DMS79 (cell line): ENCODE measurements around the gene CEP170.
"Not testable (repeated sequence)": the region's sequence is repeated elsewhere in the genome, so short reads cannot be mapped to it uniquely, and the experiment has no call there.

Experiments used
- DNase-seq: peaks from one replicate; lab custom pipeline; 2025; lab: John Stamatoyannopoulos, UW

The CEP170 gene

GRCh38 chr1:243233908-243234307, 21.2 kb downstream of the CEP170 start:
- no peak for DNase-seq

- DNase-seq = no peak
Observed at GRCh38 chr1:243230914-243231313, 24.2 kb downstream of the CEP170 start.

DNA sequence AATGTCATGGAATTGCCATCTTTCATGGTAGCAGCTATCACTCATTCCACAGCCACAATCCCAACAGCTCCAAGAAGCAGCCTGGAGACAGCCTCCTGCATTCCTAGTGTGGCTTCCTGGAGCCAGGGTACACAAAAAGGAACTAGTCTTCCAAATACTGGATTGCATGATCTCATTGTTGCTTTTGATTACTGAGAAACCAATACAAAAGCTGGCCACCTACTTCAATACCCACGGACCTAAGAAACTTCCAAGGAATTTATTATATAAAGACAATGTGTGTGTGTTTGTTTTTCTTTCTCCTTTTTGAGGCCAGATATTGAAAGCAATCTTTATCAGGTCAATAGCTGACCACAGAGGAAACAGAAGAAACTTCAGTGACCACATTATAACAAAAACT, 25.6 kb downstream of the CEP170 start:
- no peak for DNase-seq

- DNase-seq = no peak
Observed at GRCh38 chr1:243227622-243228021, 27.5 kb downstream of the CEP170 start.

DNA sequence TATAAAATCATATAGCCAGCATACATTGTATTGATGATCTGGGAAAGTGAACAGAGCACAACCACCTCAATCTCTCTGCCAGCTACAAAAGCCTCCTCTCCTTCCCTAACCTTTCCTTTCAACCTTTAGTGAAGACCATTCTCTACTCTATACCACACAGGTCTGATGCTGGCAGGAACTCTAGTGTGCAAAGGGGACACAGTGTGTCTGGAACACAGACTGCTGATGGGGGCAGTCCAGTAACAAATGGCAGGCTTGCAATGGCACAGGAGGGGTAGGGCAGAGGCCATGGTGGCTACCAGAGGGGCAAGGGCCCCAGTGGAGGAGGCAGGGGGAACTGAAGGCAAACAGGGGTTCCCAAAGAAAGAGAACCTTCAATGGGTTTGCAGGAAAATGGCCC, 37.0 kb downstream of the CEP170 start:
- no peak for DNase-seq

DNA sequence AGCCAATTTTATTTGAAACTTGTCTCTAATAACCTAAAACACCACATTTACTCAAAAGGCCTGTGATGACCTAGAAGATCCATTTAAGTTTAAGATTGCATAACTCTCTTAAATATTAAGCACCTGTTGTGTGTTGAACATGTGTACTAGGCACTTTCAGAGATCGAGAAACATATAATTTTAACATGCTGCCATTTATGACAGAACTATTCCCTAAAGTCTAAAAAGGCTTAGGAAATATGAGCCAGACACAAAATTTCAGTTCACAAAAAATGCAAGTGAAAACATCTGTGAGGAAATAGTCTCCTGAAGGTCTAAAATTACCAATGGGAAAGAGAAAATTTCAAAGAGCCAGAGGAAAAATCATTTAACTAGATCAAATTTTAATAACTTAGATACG, 37.7 kb downstream of the CEP170 start:
- DNase-seq = no peak

GRCh38 chr1:243216741-243217140, 38.3 kb downstream of the CEP170 start:
- no peak for DNase-seq

GRCh38 chr1:243215276-243215875, 39.7 kb downstream of the CEP170 start:
- DNase-seq = not testable (repeated sequence)

DNA sequence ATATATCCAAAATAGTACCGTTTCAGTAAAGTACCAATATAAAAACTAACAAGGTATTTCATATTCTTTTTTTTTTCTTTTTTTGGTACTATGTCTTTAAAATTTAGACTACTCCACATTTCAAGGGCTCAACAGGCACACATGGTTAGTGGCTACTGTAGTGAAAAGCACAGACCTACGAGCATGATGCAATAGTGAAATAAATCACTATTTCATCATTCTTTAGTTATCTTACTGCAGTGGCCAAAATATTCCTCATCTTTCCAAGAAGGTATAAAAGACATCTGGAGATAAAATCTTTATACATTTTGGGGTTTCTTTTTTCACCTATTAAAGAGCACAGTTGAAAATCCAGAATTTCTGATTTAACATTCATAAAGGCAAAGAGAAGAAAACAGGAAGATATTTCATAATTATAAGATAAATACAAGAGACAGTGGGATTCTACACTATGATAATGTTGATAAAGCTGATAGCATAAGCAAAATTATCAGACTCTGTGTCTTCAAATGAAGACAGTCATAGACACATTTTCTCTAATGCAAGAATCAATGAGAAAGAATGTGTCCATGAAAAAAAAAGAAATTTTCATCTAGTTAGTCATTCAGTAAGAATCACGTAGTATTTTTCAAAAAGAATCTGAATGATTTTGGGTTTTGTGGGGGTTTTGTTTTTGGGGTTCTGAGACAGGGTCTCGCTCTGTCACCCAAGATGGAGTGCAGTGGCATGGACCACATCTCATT, 41.9 kb downstream of the CEP170 start:
- no peak for DNase-seq

DNA sequence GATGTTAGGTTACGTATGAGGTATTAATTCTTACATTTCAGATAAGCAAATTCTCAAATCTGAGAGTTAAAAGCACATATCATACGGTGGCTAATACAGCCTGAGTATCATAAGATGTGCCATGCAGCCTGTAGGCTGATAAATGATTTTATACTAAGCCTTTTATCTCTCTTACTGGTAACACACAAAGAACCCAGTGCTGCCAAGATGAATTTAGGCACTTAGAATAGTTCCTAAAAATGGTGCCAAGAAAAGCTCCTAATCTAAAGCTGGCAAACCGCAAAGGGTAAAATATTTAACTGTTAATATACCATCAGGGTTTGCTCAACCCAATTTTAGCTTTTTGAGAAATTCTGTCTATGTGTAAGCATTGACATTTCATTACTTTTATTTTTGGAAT, 43.1 kb downstream of the CEP170 start:
- not testable (repeated sequence) for DNase-seq

DNA sequence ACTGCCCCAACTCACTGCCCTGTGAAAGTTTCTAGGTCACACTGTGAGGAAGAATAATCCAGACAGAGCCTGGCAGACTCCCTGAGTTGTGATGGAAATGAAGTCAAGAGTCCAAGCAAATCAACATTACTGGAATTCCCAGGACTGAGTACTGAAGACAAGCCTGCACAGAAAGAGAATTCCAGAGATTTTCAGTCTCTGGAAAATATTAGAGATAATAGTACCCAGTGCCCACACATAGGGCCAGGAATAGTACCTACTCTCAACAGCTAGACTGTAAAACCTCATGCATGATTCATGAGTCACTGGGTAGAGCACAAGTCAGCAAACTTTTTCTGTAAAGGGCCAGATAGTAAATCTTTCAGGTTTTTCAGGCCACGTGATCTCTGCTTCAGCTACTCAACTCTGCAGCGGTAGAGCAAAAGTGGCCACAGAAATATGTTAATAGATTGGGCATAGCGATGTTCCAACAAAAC, 50.0 kb downstream of the CEP170 start:
- not testable (repeated sequence) for DNase-seq

- DNase-seq = not testable (repeated sequence)
Observed at GRCh38 chr1:243204336-243204735, 50.7 kb downstream of the CEP170 start.

DNA sequence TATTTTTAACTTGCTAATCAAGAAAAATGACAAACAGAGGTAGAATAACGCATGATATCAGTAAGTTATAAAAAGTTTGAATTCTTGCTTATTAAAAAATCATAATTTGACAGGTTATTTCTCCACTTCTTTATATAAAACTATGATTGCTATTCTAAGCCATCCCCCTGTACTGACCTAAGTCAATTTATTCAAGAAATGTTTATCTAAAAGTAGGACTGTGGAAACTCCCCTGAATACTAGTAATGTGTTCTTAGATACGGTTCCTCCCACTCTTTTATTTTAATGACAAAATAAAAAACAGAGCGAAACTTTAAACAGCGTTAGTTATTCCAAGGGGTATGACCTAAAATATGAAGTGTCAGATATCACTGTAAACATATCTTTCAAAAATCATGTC, 51.9 kb downstream of the CEP170 start:
- not testable (repeated sequence) for DNase-seq

GRCh38 chr1:243201316-243201715, 53.8 kb downstream of the CEP170 start:
- DNase-seq = not testable (repeated sequence)

DNA sequence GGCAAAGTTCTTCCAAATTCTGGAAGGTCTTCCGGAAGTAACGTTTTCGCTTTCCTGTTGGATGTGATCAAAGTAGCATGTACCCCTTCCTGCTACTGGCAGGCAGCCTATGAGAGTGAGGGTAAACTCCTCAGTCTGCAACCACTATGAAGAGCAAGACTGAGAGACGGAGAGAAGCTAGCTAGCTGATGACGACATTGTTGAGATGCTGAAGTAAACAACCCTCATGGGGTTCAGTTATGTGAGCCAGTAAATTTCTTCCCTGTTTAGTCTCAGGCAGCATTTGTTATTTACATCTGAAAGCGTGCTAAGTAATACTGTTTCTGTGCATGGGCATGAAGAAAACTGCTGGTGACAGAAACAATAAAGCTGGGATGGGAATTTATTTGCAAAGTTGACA, 57.6 kb downstream of the CEP170 start:
- not testable (repeated sequence) for DNase-seq

- not testable (repeated sequence) for DNase-seq
Observed at GRCh38 chr1:243193330-243193729, 61.8 kb downstream of the CEP170 start.

GRCh38 chr1:243186201-243186995, 68.7 kb downstream of the CEP170 start:
- DNase-seq = not testable (repeated sequence)

- not testable (repeated sequence) for DNase-seq
Observed at GRCh38 chr1:243184787-243185186, 70.3 kb downstream of the CEP170 start.

GRCh38 chr1:243183661-243184060, 71.4 kb downstream of the CEP170 start:
- not testable (repeated sequence) for DNase-seq

GRCh38 chr1:243183176-243183575, 71.9 kb downstream of the CEP170 start:
- DNase-seq = not testable (repeated sequence)

- no peak for DNase-seq
Observed at GRCh38 chr1:243179720-243180119, 75.4 kb downstream of the CEP170 start.

GRCh38 chr1:243177792-243178191, 77.3 kb downstream of the CEP170 start:
- not testable (repeated sequence) for DNase-seq
